B cell (primary cell): ENCODE measurements around the gene ARHGAP4. TPM values are rescaled to one million over a fixed set of nuclear protein-coding genes. Genes with fewer than 3 reads are reported as not detected.

Source experiments
- ATAC-seq: fragments of 200-7000 bp; cut with Tn5 transposase; one replicate; pipeline ENCODE4 v1.10.0; 2021; ENCODE audit warnings: low read depth, mild to moderate bottlenecking, moderate number of reproducible peaks, moderate library complexity
- CTCF ChIA-PET: fragments of 350-600 bp; sonication (Branson Sonifier 250); formaldehyde crosslinking; loops from one replicate; lab custom pipeline; 2021; ENCODE audit warnings: antibody characterized with exemption, inconsistent platforms; lab: Charles Lee
- POLR2A ChIA-PET: fragments of 350-600 bp; sonication (Branson Sonifier 250); formaldehyde crosslinking; loops from one replicate; lab custom pipeline; 2021; ENCODE audit warnings: antibody characterized with exemption; lab: Charles Lee
- DNase-seq: peaks from one replicate; pipeline ENCODE4 v3.0.0; 2013
- H2AFZ ChIP-seq: 2 replicates; pipeline ENCODE4 v1.6.1; 2012; ENCODE audit warnings: mild to moderate bottlenecking, low read depth, low read length; ENCODE audit not compliant: insufficient read depth, poor library complexity, severe bottlenecking
- H3K27ac ChIP-seq, 2 donors: 1 replicate in 1 of 2; 2 replicates in 1 of 2; pipeline ENCODE4 v1.5.1; 2012 to 2013; ENCODE audit warnings: low read length in 2 of 2, mild to moderate bottlenecking in 2 of 2, moderate library complexity in 1 of 2
- H3K27me3 ChIP-seq, 4 experiments: fragments of 200-600 bp in 1 of 4; sonication (generic) in 1 of 4; replicated peaks in 1 of 4; 1 replicate in 2 of 4; 2 replicates in 2 of 4; pipeline versions ENCODE4 v1.6.1 to v1.7.0; 2013 to 2016; ENCODE audit warnings: low read length in 3 of 4, mild to moderate bottlenecking in 2 of 4, mixed read lengths in 1 of 4, moderate library complexity in 1 of 4; ENCODE audit not compliant: insufficient read depth in 4 of 4, control insufficient read depth in 3 of 4; ENCODE audit errors: control extremely low read depth in 1 of 4
- H3K36me3 ChIP-seq, 2 experiments: replicated peaks in 1 of 2; 1 replicate in 1 of 2; 2 replicates in 1 of 2; pipeline versions ENCODE4 v1.6.1 to v1.7.1; 2013; ENCODE audit warnings: low read length in 1 of 2; ENCODE audit not compliant: insufficient read depth in 2 of 2, control insufficient read depth in 1 of 2; ENCODE audit errors: control extremely low read depth in 1 of 2, extremely low read depth in 1 of 2
- H3K4me1 ChIP-seq, 2 donors: fragments of 200-600 bp in 1 of 2; sonication (generic) in 1 of 2; 1 replicate in 1 of 2; 2 replicates in 1 of 2; pipeline versions ENCODE4 v1.5.1 to v1.6.1; 2013 to 2017; ENCODE audit warnings: low read length in 2 of 2; ENCODE audit not compliant: control insufficient read depth in 2 of 2, insufficient read depth in 2 of 2
- H3K4me2 ChIP-seq: replicated peaks from 2 replicates; pipeline ENCODE3; 2012; ENCODE audit warnings: mild to moderate bottlenecking, low read depth, low read length; ENCODE audit not compliant: poor library complexity, severe bottlenecking
- H3K4me3 ChIP-seq, 5 experiments: fragments of 200-600 bp in 1 of 5; sonication (generic) in 1 of 5; 1 replicate in 3 of 5; 2 replicates in 2 of 5; pipeline versions ENCODE4 v1.5.1 to v1.7.0; 2011 to 2016; ENCODE audit warnings: low read length in 4 of 5, mild to moderate bottlenecking in 4 of 5, low read depth in 2 of 5, control low read depth in 1 of 5, moderate library complexity in 1 of 5; ENCODE audit not compliant: insufficient read depth in 1 of 5; ENCODE audit errors: control extremely low read depth in 1 of 5, extremely low read depth in 1 of 5
- H3K79me2 ChIP-seq: fragments of 200-600 bp; sonication (generic); one replicate; pipeline ENCODE4 v1.6.0; 2016; ENCODE audit warnings: low read length; ENCODE audit not compliant: control insufficient read depth, insufficient read depth
- H3K9ac ChIP-seq: fragments of 200-600 bp; sonication (generic); 2 replicates; pipeline ENCODE4 v1.6.1; 2017; ENCODE audit warnings: mild to moderate bottlenecking, low read length, moderate library complexity
- H3K9me3 ChIP-seq, 3 donors: one replicate each; pipeline versions ENCODE4 v1.6.1 to v1.7.1; 2013; ENCODE audit warnings: low read length in 2 of 3; ENCODE audit not compliant: control insufficient read depth in 2 of 3, insufficient read depth in 1 of 3; ENCODE audit errors: control extremely low read depth in 1 of 3
- H4K20me1 ChIP-seq: 2 replicates; pipeline ENCODE4 v1.6.0; 2012; ENCODE audit warnings: mild to moderate bottlenecking, low read length; ENCODE audit not compliant: insufficient read depth, control insufficient read depth, poor library complexity, severe bottlenecking
- H3K27ac Mint-ChIP-seq: one replicate; pipeline ENCODE4 v1.8.0; 2021; ENCODE audit warnings: mixed read lengths
- H3K27me3 Mint-ChIP-seq: one replicate; pipeline ENCODE4 v1.8.0; 2021; ENCODE audit warnings: mixed read lengths
- H3K4me1 Mint-ChIP-seq: one replicate; pipeline ENCODE4 v1.8.0; 2021; ENCODE audit warnings: mixed read lengths
- H3K4me3 Mint-ChIP-seq: one replicate; pipeline ENCODE4 v1.8.0; 2021; ENCODE audit warnings: mixed read lengths
- H3K9me3 Mint-ChIP-seq: one replicate; pipeline ENCODE4 v1.8.0; 2022; ENCODE audit warnings: mixed read lengths; ENCODE audit not compliant: insufficient read depth
- EZH2 ChIP-seq: IDR thresholded peaks from 2 replicates; pipeline ENCODE4 v1.6.1; 2012; ENCODE audit warnings: borderline replicate concordance, low read depth, mild to moderate bottlenecking, moderate library complexity, low read length; ENCODE audit not compliant: insufficient read depth, poor library complexity, severe bottlenecking
- WGBS: methylation state at CpG from one replicate; pipeline ENCODE4 v1.1.5; 2013; ENCODE audit warnings: missing lambda C conversion rate; ENCODE audit not compliant: insufficient coverage; 5-methylcytosine and 5-hydroxymethylcytosine counted together
- intact Hi-C: fragments of 100-400 bp; cut with micrococcal nuclease; formaldehyde crosslinking; loops from one replicate; pipeline ENCODE4 v1.10.0; 2022
- polyA plus RNA-seq: library from polyadenylated mRNA; depleted of rRNA; stranded (reverse); fragments of >200 nt; gene quantifications from 2 replicates; pipeline ENCODE4 v1.2.3, GENCODE V29; 2012
- total RNA-seq, 2 donors: library from RNA; stranded (reverse); fragments of 120-200 nt in 1 of 2; gene quantifications; 1 replicate in 1 of 2; 2 replicates in 1 of 2; pipeline versions ENCODE4 v1.2.3 to v1.2.4, GENCODE V29; 2013 to 2022
- TF ChIP-seq, protein P1 (sequence below): fragments of 200-600 bp; IDR thresholded peaks from one replicate; pipeline ENCODE4 v1.8.0; 2022; ENCODE audit warnings: antibody characterized with exemption, mild to moderate bottlenecking

The ARHGAP4 gene
- total and polyA plus RNA-seq, 2 donors (not counting 1 experiment from before 2014, with no cell fraction given), result 242 to 711 TPM

DNA sequence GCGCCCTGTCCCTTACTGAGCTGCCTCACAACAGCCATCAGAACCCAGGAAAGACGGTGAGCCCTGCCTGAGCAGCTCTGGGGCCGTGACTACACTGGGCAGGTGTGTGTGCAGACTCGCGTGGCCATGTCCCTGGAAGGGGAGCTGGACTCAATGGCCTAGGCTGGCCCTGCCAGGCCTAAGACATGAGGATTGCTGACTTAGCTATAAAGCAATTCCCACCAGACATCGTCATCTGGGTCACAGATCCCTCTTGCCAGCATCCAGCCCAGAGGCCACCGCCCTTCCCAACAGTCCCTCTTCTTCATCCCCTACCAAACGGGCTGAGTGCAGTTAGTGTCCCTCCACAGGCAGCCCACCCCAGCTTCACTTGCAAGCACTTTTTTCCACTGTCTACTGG, 5.1 kb upstream of the ARHGAP4 start:
- no peak overlapping the region for H2AFZ ChIP-seq
- Mint-ChIP-seq H3K4me1 (peaks cover 20% of the 10 kb centered on the region), H3K27me3 (no peaks in the 10 kb centered on the region), H3K4me3 (no peak overlapping the region), H3K27ac (no peak overlapping the region), H3K9me3 (no peaks in the 10 kb centered on the region)
- DNase-seq, result no peak
- no peak for ATAC-seq
- peaks cover 24% of the 10 kb centered on the region for H3K79me2 ChIP-seq
- ChIA-PET POLR2A (no interaction called here), CTCF (interaction anchor here (13.1 kb wide), 1 partner anchor 15 kb away, joined by 325 read pairs; the partner anchor contains the start of gene RENBP)
- H3K27ac ChIP-seq, result no peak overlapping the region
- intact Hi-C loops, result no loop called here
- H3K4me3 ChIP-seq, result no peak overlapping the region
- WGBS, result 95% methylated on average over 7 of the region's 8 CpGs
- peaks cover 0 to 23% of the 10 kb centered on the region in 2 experiments for H3K36me3 ChIP-seq
- H3K4me1 ChIP-seq, result peaks cover 20 to 36% of the 10 kb centered on the region in 2 donors
- H3K9ac ChIP-seq, result no peak overlapping the region
- TF ChIP-seq, protein P1, sequence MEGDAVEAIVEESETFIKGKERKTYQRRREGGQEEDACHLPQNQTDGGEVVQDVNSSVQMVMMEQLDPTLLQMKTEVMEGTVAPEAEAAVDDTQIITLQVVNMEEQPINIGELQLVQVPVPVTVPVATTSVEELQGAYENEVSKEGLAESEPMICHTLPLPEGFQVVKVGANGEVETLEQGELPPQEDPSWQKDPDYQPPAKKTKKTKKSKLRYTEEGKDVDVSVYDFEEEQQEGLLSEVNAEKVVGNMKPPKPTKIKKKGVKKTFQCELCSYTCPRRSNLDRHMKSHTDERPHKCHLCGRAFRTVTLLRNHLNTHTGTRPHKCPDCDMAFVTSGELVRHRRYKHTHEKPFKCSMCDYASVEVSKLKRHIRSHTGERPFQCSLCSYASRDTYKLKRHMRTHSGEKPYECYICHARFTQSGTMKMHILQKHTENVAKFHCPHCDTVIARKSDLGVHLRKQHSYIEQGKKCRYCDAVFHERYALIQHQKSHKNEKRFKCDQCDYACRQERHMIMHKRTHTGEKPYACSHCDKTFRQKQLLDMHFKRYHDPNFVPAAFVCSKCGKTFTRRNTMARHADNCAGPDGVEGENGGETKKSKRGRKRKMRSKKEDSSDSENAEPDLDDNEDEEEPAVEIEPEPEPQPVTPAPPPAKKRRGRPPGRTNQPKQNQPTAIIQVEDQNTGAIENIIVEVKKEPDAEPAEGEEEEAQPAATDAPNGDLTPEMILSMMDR, result no peak
- no peak for TF ChIP-seq EZH2
- H3K27me3 ChIP-seq, result no peaks in the 10 kb centered on the region
- no peak overlapping the region for H3K4me2 ChIP-seq
- H4K20me1 ChIP-seq, result no peaks in the 10 kb centered on the region
- no peaks in the 10 kb centered on the region for H3K9me3 ChIP-seq

DNA sequence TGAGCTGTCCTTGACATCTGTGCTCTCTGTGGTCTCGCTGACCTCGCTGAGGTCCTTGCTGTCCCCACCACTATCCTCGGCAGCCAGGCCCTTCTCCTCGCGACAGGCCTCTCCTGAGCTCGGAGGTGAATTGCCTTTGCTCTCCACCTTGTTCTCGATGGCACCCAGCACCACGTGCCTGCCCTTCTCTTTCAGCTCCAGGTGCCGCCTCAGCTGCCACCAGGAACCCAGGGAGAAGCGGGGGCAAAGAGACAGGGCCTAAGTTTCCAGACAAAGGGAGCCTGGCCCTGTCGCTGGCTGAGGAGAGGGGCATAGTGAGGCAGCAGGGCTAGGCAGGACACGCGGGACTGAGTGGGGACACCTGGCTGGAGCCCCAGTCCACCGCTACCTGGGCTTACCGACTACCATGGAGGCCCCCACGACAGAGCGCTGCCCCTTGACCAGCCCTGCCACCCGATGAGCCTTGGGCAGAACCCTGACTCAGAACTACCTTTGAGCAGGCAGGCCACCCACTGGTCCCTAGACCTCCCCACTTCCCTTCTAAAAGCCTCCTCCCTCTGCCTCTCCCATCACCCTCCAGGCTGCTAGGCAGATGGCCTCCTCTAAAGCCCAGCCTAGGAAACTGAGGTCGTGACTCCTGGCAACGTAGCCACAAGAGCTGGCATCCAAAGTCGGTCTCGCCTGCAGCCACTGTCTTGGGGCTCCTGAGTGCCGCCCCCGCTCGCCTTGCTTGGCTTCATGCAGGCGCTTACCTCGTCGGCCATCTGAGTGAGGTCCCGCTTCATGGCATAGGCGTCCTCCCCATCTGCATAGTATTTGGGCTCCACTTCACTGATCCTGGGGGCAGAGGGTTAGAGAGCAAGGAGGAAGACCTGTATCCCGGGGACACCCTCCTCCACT, 4.2 kb upstream of the ARHGAP4 start:
- H3K27ac Mint-ChIP-seq, result peak overlapping the region; percentile 26
- Histone ChIP-seq H3K9ac (no peak overlapping the region), H3K4me3 (no peak overlapping the region), H3K27me3 (no peaks in the 10 kb centered on the region), H3K79me2 (peaks cover 24% of the 10 kb centered on the region), H3K36me3 (peaks cover 0 to 23% of the 10 kb centered on the region in 2 experiments), H3K9me3 (no peaks in the 10 kb centered on the region), H3K4me2 (peak overlapping the region; percentile 98), H3K27ac (no peak overlapping the region), H4K20me1 (no peaks in the 10 kb centered on the region), H2AFZ (no peak overlapping the region), H3K4me1 (peaks cover 26 to 34% of the 10 kb centered on the region in 2 donors)
- H3K9me3 Mint-ChIP-seq, result no peaks in the 10 kb centered on the region
- ChIA-PET POLR2A (no interaction called here), CTCF (interaction anchor here (13.1 kb wide), 1 partner anchor 16 kb away, joined by 325 read pairs; the partner anchor contains the start of gene RENBP)
- DNase-seq (no peak), ATAC-seq (no peak)
- WGBS, result 97% methylated on average over 12 of the region's 31 CpGs
- H3K4me3 Mint-ChIP-seq, result no peak overlapping the region
- TF ChIP-seq, protein P1, result no peak
- H3K4me1 Mint-ChIP-seq, result peaks cover 24% of the 10 kb centered on the region
- H3K27me3 Mint-ChIP-seq, result no peaks in the 10 kb centered on the region
- intact Hi-C loops, result no loop called here
